Neural progenitor cell (in vitro differentiated cells): ENCODE data around the gene KNDC1. TPM values are rescaled to one million over a fixed set of nuclear protein-coding genes. Genes with fewer than 3 reads are reported as not detected.

Experiments
- DNase-seq: peaks from one replicate; pipeline ENCODE4 v3.0.0-alpha.2; 2016; ENCODE audit warnings: low spot score
- H2AFZ ChIP-seq: fragments of 200-600 bp; sonication (generic); replicated peaks from 2 replicates; pipeline ENCODE4 v1.6.1; 2016; ENCODE audit warnings: antibody characterized with exemption
- H3F3A ChIP-seq: fragments of 200-600 bp; sonication (generic); 2 replicates; pipeline ENCODE4 v1.6.1; 2016; ENCODE audit warnings: antibody characterized with exemption, low read depth
- H3K27ac ChIP-seq: fragments of 200-600 bp; sonication (generic); 2 replicates; pipeline ENCODE4 v1.5.1; 2016; ENCODE audit warnings: mild to moderate bottlenecking
- H3K27me3 ChIP-seq: fragments of 200-600 bp; sonication (generic); 2 replicates; pipeline ENCODE4 v1.6.1; 2016; ENCODE audit warnings: mild to moderate bottlenecking, moderate library complexity
- H3K36me3 ChIP-seq: fragments of 200-600 bp; sonication (generic); 2 replicates; pipeline ENCODE4 v1.5.1; 2016
- H3K4me1 ChIP-seq: fragments of 200-600 bp; sonication (generic); 2 replicates; pipeline ENCODE4 v1.6.1; 2016; ENCODE audit warnings: mixed run types
- H3K4me2 ChIP-seq: fragments of 200-600 bp; sonication (generic); 2 replicates; pipeline ENCODE4 v1.6.1; 2016
- H3K4me3 ChIP-seq: fragments of 200-600 bp; sonication (generic); 2 replicates; pipeline ENCODE4 v1.5.1; 2016
- H3K79me2 ChIP-seq: fragments of 200-600 bp; sonication (generic); 2 replicates; pipeline ENCODE4 v1.6.1; 2016; ENCODE audit warnings: low read depth
- H3K9ac ChIP-seq: fragments of 200-600 bp; sonication (generic); 2 replicates; pipeline ENCODE4 v1.6.1; 2016
- H3K9me3 ChIP-seq: fragments of 200-600 bp; sonication (generic); 2 replicates; pipeline ENCODE4 v1.5.1; 2016; ENCODE audit warnings: low read depth
- H4K20me1 ChIP-seq: fragments of 200-600 bp; sonication (generic); 2 replicates; pipeline ENCODE4 v1.6.1; 2016; ENCODE audit warnings: low read depth
- H3K27ac Mint-ChIP-seq: 3 replicates; pipeline ENCODE4 v1.8.0; 2021; ENCODE audit warnings: mixed read lengths
- H3K27me3 Mint-ChIP-seq: 2 replicates; pipeline ENCODE4 v1.8.0; 2022; ENCODE audit warnings: low read depth, mild to moderate bottlenecking, inconsistent platforms, moderate library complexity, mixed read lengths; ENCODE audit not compliant: insufficient read depth
- H3K36me3 Mint-ChIP-seq: 3 replicates; pipeline ENCODE4 v1.8.0; 2021; ENCODE audit warnings: mixed read lengths
- H3K4me1 Mint-ChIP-seq: 3 replicates; pipeline ENCODE4 v1.8.0; 2021; ENCODE audit warnings: mixed read lengths
- H3K4me3 Mint-ChIP-seq: 3 replicates; pipeline ENCODE4 v1.8.0; 2021; ENCODE audit warnings: mild to moderate bottlenecking, moderate library complexity, mixed read lengths
- H3K9me3 Mint-ChIP-seq: 3 replicates; pipeline ENCODE4 v1.8.0; 2020; ENCODE audit warnings: mixed read lengths
- CTCF ChIP-seq: fragments of 200-600 bp; sonication (generic); IDR thresholded peaks from 2 replicates; pipeline ENCODE4 v1.5.1; 2017; ENCODE audit warnings: antibody characterized with exemption, mild to moderate bottlenecking
- EZH2 ChIP-seq: fragments of 200-600 bp; sonication (generic); IDR thresholded peaks from 2 replicates; pipeline ENCODE4 v1.6.1; 2017; ENCODE audit warnings: antibody characterized with exemption, mild to moderate bottlenecking, moderate library complexity
- EZH2phosphoT487 ChIP-seq: fragments of 200-600 bp; sonication (generic); IDR thresholded peaks from 2 replicates; pipeline ENCODE4 v1.6.1; 2017; ENCODE audit warnings: antibody characterized with exemption
- total RNA-seq: library from RNA; depleted of rRNA; stranded (reverse); fragments of >200 nt; gene quantifications from 2 replicates; pipeline ENCODE4 v1.2.3, GENCODE V29; 2015; ENCODE audit warnings: low replicate concordance

KNDC1 gene
- total RNA-seq, 1 donor from 2014 or later = 1.8 TPM

- no peak overlapping the region for H3K4me3 Mint-ChIP-seq
- Histone ChIP-seq H3K27me3 (no peaks in the 10 kb centered on the region), H3K4me1 (no peaks in the 10 kb centered on the region), H3K27ac (no peak overlapping the region), H3F3A (no peaks in the 10 kb centered on the region), H4K20me1 (no peaks in the 10 kb centered on the region), H3K36me3 (no peaks in the 10 kb centered on the region), H3K4me3 (no peak overlapping the region), H2AFZ (no peak overlapping the region), H3K9me3 (no peaks in the 10 kb centered on the region), H3K79me2 (no peaks in the 10 kb centered on the region), H3K4me2 (no peak overlapping the region), H3K9ac (no peak overlapping the region)
- H3K36me3 Mint-ChIP-seq = no peaks in the 10 kb centered on the region
- peaks cover 5% of the 10 kb centered on the region for H3K4me1 Mint-ChIP-seq
- no peak for DNase-seq
- peak overlapping the region; percentile 33 for H3K27ac Mint-ChIP-seq
- TF ChIP-seq CTCF (no peak), EZH2 (no peak), EZH2phosphoT487 (no peak)
- peaks cover 2% of the 10 kb centered on the region for H3K27me3 Mint-ChIP-seq
- no peaks in the 10 kb centered on the region for H3K9me3 Mint-ChIP-seq
These were observed 43.7 kb downstream of the KNDC1 start for GRCh38 chr10:133203652-133204195.

- TF ChIP-seq CTCF (no peak), EZH2phosphoT487 (no peak), EZH2 (no peak)
- H3K4me3 Mint-ChIP-seq = no peak overlapping the region
These were observed 44.4 kb downstream of the KNDC1 start for GRCh38 chr10:133204226-133205015.

GRCh38 chr10:133205146-133205545 is 45.1 kb downstream of the KNDC1 start:
- Histone ChIP-seq H4K20me1 (no peaks in the 10 kb centered on the region), H3F3A (no peaks in the 10 kb centered on the region), H3K27me3 (no peaks in the 10 kb centered on the region), H3K4me1 (no peaks in the 10 kb centered on the region), H3K36me3 (no peaks in the 10 kb centered on the region), H3K27ac (no peak overlapping the region), H2AFZ (no peak overlapping the region), H3K4me3 (no peak overlapping the region), H3K4me2 (no peak overlapping the region), H3K9me3 (no peaks in the 10 kb centered on the region), H3K79me2 (no peaks in the 10 kb centered on the region), H3K9ac (no peak overlapping the region)
- H3K27ac Mint-ChIP-seq = no peak overlapping the region
- peaks cover 2% of the 10 kb centered on the region for H3K27me3 Mint-ChIP-seq
- H3K36me3 Mint-ChIP-seq = no peaks in the 10 kb centered on the region
- no peak for TF ChIP-seq CTCF
- no peak for TF ChIP-seq EZH2
- no peak for TF ChIP-seq EZH2phosphoT487
- no peaks in the 10 kb centered on the region for H3K9me3 Mint-ChIP-seq
- peaks cover 5% of the 10 kb centered on the region for H3K4me1 Mint-ChIP-seq
- no peak for DNase-seq
- no peak overlapping the region for H3K4me3 Mint-ChIP-seq

More at GRCh38 chr10:133204226-133205015, 44.4 kb downstream of the KNDC1 start:
- Histone ChIP-seq H3K27ac (no peak overlapping the region), H4K20me1 (no peaks in the 10 kb centered on the region), H3K36me3 (no peaks in the 10 kb centered on the region), H3K4me3 (no peak overlapping the region), H3K4me2 (no peak overlapping the region), H3F3A (no peaks in the 10 kb centered on the region), H3K9ac (no peak overlapping the region), H3K79me2 (no peaks in the 10 kb centered on the region), H3K9me3 (no peaks in the 10 kb centered on the region), H2AFZ (no peak overlapping the region), H3K27me3 (no peaks in the 10 kb centered on the region), H3K4me1 (no peaks in the 10 kb centered on the region)
- Mint-ChIP-seq H3K4me1 (peaks cover 5% of the 10 kb centered on the region), H3K36me3 (no peaks in the 10 kb centered on the region), H3K9me3 (no peaks in the 10 kb centered on the region), H3K27me3 (peaks cover 2% of the 10 kb centered on the region), H3K27ac (no peak overlapping the region)
- no peak for DNase-seq
